Testis (tissue), 2 donors: ENCODE measurements around the gene POLD2.

ENCODE experiments used
- POLR2A ChIP-seq: fragments of 450-650 bp; IDR thresholded peaks from one replicate; pipeline ENCODE4 v1.6.1; 2017; ENCODE audit warnings: antibody characterized with exemption, mild to moderate bottlenecking, moderate library complexity
- TF ChIP-seq, protein P1 (sequence below), 3 experiments: fragments of 450-650 bp in 2 of 3; fragments of 200-600 bp in 1 of 3; sonication (generic) in 1 of 3; IDR thresholded peaks; one replicate each; pipeline ENCODE4 v1.5.1; 2016 to 2019; ENCODE audit warnings: antibody characterized with exemption in 3 of 3, mild to moderate bottlenecking in 2 of 3, moderate library complexity in 1 of 3

DNA sequence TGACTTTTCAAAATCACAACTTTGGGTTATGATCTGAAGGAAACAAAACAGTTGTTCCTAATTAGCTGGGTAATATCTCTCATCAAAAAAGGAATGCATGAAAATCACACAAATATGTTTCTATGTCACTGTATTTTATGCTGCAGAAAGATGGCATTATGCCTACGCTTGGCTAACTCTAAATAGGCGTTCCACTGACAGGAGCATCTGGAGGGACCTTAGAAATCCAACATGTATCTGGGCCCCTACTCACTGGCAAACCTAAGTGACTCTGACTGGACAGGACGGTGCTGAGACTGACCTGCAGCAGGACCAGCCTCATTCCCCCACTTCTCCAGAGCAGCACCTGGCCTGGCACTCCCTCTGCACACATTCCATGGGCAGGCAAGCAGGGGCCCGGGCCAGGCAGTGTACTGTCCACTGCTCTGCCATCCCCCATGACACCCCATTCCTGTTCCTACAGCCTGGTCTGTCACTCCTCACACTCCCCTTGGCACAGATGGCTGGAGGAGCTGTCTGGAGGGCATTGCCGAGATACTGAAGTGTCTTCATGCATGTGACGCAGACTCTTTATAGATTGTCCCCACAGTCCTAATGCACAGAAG is 20.4 kb upstream of the POLD2 start:
- TF ChIP-seq, protein P1, sequence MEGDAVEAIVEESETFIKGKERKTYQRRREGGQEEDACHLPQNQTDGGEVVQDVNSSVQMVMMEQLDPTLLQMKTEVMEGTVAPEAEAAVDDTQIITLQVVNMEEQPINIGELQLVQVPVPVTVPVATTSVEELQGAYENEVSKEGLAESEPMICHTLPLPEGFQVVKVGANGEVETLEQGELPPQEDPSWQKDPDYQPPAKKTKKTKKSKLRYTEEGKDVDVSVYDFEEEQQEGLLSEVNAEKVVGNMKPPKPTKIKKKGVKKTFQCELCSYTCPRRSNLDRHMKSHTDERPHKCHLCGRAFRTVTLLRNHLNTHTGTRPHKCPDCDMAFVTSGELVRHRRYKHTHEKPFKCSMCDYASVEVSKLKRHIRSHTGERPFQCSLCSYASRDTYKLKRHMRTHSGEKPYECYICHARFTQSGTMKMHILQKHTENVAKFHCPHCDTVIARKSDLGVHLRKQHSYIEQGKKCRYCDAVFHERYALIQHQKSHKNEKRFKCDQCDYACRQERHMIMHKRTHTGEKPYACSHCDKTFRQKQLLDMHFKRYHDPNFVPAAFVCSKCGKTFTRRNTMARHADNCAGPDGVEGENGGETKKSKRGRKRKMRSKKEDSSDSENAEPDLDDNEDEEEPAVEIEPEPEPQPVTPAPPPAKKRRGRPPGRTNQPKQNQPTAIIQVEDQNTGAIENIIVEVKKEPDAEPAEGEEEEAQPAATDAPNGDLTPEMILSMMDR (IDR thresholded peaks at IDR 0.05), result no peak
- TF ChIP-seq POLR2A, result no peak
